HG03103 (cell line): ENCODE data around the gene SORCS2.

Source experiments
- ATAC-seq: cut with Tn5 transposase; IDR thresholded peaks from one replicate; pipeline ENCODE4 v1.9.1; 2021; ENCODE audit warnings: low read depth; ENCODE audit not compliant: unreplicated experiment

Gene SORCS2

GRCh38 chr4:7632971-7633370 lies 440.6 kb downstream of the SORCS2 start:
- ATAC-seq, result no peak

GRCh38 chr4:7634661-7635251 lies 442.4 kb downstream of the SORCS2 start:
- ATAC-seq, result no peak

GRCh38 chr4:7635445-7636239 lies 443.3 kb downstream of the SORCS2 start:
- no peak for ATAC-seq

GRCh38 chr4:7636240-7636508 lies 443.8 kb downstream of the SORCS2 start:
- ATAC-seq, result no peak

- ATAC-seq, result no peak
Observed at GRCh38 chr4:7637139-7637538, 444.8 kb downstream of the SORCS2 start.

GRCh38 chr4:7637971-7638370 lies 445.6 kb downstream of the SORCS2 start:
- no peak for ATAC-seq

GRCh38 chr4:7638489-7638888 lies 446.2 kb downstream of the SORCS2 start:
- ATAC-seq, result no peak

- no peak for ATAC-seq
Observed at GRCh38 chr4:7638984-7639789, 446.8 kb downstream of the SORCS2 start.

GRCh38 chr4:7640136-7640535 lies 447.8 kb downstream of the SORCS2 start:
- ATAC-seq, result no peak

GRCh38 chr4:7641712-7642111 lies 449.4 kb downstream of the SORCS2 start:
- no peak for ATAC-seq

- ATAC-seq, result no peak
Observed at GRCh38 chr4:7642741-7643458, 450.6 kb downstream of the SORCS2 start.

GRCh38 chr4:7645158-7645557 lies 452.8 kb downstream of the SORCS2 start:
- ATAC-seq, result no peak

GRCh38 chr4:7645956-7646355 lies 453.6 kb downstream of the SORCS2 start:
- ATAC-seq, result no peak

GRCh38 chr4:7646384-7647061 lies 454.2 kb downstream of the SORCS2 start:
- no peak for ATAC-seq

GRCh38 chr4:7647186-7647585 lies 454.8 kb downstream of the SORCS2 start:
- no peak for ATAC-seq

- no peak for ATAC-seq
Observed at GRCh38 chr4:7647600-7648543, 455.5 kb downstream of the SORCS2 start.

- ATAC-seq, result no peak
Observed at GRCh38 chr4:7648544-7649395, 456.4 kb downstream of the SORCS2 start.

GRCh38 chr4:7649411-7649740 lies 457.0 kb downstream of the SORCS2 start:
- no peak for ATAC-seq
